T-cell (primary cell): ENCODE data around the gene SNAP25. TPM values are rescaled to one million over a fixed set of nuclear protein-coding genes. Genes with fewer than 3 reads are reported as not detected.

ENCODE experiments used
- ATAC-seq, 4 experiments: fragments of 200-7000 bp in 3 of 4; fragments of 150-1000 bp in 1 of 4; cut with Tn5 transposase; replicated peaks in 1 of 4; 1 replicate in 3 of 4; 2 replicates in 1 of 4; pipeline ENCODE4 v1.10.0; 2021; ENCODE audit warnings: moderate library complexity in 3 of 4, mild to moderate bottlenecking in 2 of 4, moderate number of reproducible peaks in 1 of 4
- CTCF ChIA-PET, 2 donors: fragments of 300-600 bp; sonication (Branson Sonifier 250); formaldehyde crosslinking; loops; one replicate each; lab custom pipeline; 2022; ENCODE audit warnings: antibody characterized with exemption in 2 of 2; lab: Charles Lee
- POLR2A ChIA-PET, 2 donors: fragments of 300-600 bp; sonication (Branson Sonifier 250); formaldehyde crosslinking; loops; one replicate each; lab custom pipeline; 2022; ENCODE audit warnings: antibody characterized with exemption in 2 of 2; lab: Charles Lee
- DNase-seq, 35 experiments: peaks; one replicate each; pipeline versions ENCODE4 v3.0.0 to v3.0.0-alpha.2; 2013 to 2023
- H3K27ac ChIP-seq: one replicate; pipeline ENCODE4 v1.5.1; 2013; ENCODE audit warnings: low read length
- H3K27me3 ChIP-seq, 2 experiments: replicated peaks in 1 of 2; 1 replicate in 1 of 2; 2 replicates in 1 of 2; pipeline versions ENCODE4 v1.6.1 to v1.7.0; 2013; ENCODE audit warnings: low read length in 1 of 2, mixed read lengths in 1 of 2; ENCODE audit not compliant: control insufficient read depth in 2 of 2, insufficient read depth in 2 of 2; ENCODE audit errors: extremely low read depth in 1 of 2
- H3K36me3 ChIP-seq, 2 donors: 1 replicate in 1 of 2; 2 replicates in 1 of 2; pipeline versions ENCODE4 v1.6.1 to v1.7.0; 2013; ENCODE audit warnings: low read length in 1 of 2; ENCODE audit not compliant: control insufficient read depth in 2 of 2, insufficient read depth in 1 of 2; ENCODE audit errors: extremely low read depth in 1 of 2
- H3K4me1 ChIP-seq, 2 experiments: 1 replicate in 1 of 2; 2 replicates in 1 of 2; pipeline versions ENCODE4 v1.6.1 to v1.7.0; 2013; ENCODE audit warnings: low read length in 2 of 2, mixed read lengths in 1 of 2; ENCODE audit not compliant: insufficient read depth in 2 of 2, control insufficient read depth in 1 of 2; ENCODE audit errors: extremely low read depth in 1 of 2
- H3K4me3 ChIP-seq, 2 donors: 1 replicate in 1 of 2; 2 replicates in 1 of 2; pipeline versions ENCODE4 v1.5.1 to v1.7.0; 2013; ENCODE audit warnings: mild to moderate bottlenecking in 2 of 2, low read length in 1 of 2, moderate library complexity in 1 of 2; ENCODE audit not compliant: control insufficient read depth in 1 of 2; ENCODE audit errors: extremely low read depth in 1 of 2
- H3K9me3 ChIP-seq: 2 replicates; pipeline ENCODE4 v1.7.0; 2013
- H3K27ac Mint-ChIP-seq, 2 donors: one replicate each; pipeline ENCODE4 v1.8.0; 2020 to 2021; ENCODE audit warnings: mild to moderate bottlenecking in 2 of 2, mixed read lengths in 2 of 2
- H3K27me3 Mint-ChIP-seq, 2 donors: one replicate each; pipeline ENCODE4 v1.8.0; 2021 to 2022; ENCODE audit warnings: mixed read lengths in 2 of 2
- H3K36me3 Mint-ChIP-seq: one replicate; pipeline ENCODE4 v1.8.0; 2021; ENCODE audit warnings: mixed read lengths
- H3K4me1 Mint-ChIP-seq, 3 donors: one replicate each; pipeline ENCODE4 v1.8.0; 2020 to 2022; ENCODE audit warnings: mixed read lengths in 3 of 3, mild to moderate bottlenecking in 1 of 3
- H3K4me3 Mint-ChIP-seq, 3 donors: one replicate each; pipeline ENCODE4 v1.8.0; 2020 to 2022; ENCODE audit warnings: mild to moderate bottlenecking in 3 of 3, mixed read lengths in 3 of 3, moderate library complexity in 3 of 3
- H3K9me3 Mint-ChIP-seq, 3 donors: one replicate each; pipeline ENCODE4 v1.8.0; 2020 to 2022; ENCODE audit warnings: mixed read lengths in 3 of 3
- WGBS: methylation state at CpG from one replicate; pipeline ENCODE4 v1.1.5; 2013; ENCODE audit warnings: missing lambda C conversion rate; ENCODE audit not compliant: insufficient coverage; 5-methylcytosine and 5-hydroxymethylcytosine counted together
- total RNA-seq, 35 experiments: library from RNA in 6 of 35; stranded (reverse) in 6 of 35; fragments of 120-200 nt in 1 of 35; gene quantifications; one replicate each; pipeline versions ENCODE4 v1.2.1 to v1.2.4 and lab custom pipeline; 2013 to 2026

The SNAP25 gene
- total RNA-seq, 5 donors from 2014 or later (not counting 1 experiment from before 2014, with no cell fraction given) = 0.18 TPM; not detected in 4

- H3K9me3 Mint-ChIP-seq = peaks cover 0 to 9% (median 8%) of the 10 kb centered on the region in 3 donors
- peaks cover 16 to 23% of the 10 kb centered on the region in 2 donors for H3K27me3 Mint-ChIP-seq
- Histone ChIP-seq H3K36me3 (no peaks in the 10 kb centered on the region), H3K4me3 (no peak overlapping the region), H3K27me3 (peaks cover 0 to 4% of the 10 kb centered on the region in 2 experiments), H3K4me1 (no peaks in the 10 kb centered on the region), H3K27ac (no peak overlapping the region), H3K9me3 (no peaks in the 10 kb centered on the region)
- ChIA-PET POLR2A (no interaction called here), CTCF (no interaction called here)
- no peaks in the 10 kb centered on the region for H3K36me3 Mint-ChIP-seq
- H3K4me3 Mint-ChIP-seq = no peak overlapping the region
- ATAC-seq = no peak
- no peak for DNase-seq
- H3K4me1 Mint-ChIP-seq = no peaks in the 10 kb centered on the region
- no peak overlapping the region for H3K27ac Mint-ChIP-seq
Measured at GRCh38 chr20:10321138-10321717, 102.6 kb downstream of the SNAP25 start.

DNA sequence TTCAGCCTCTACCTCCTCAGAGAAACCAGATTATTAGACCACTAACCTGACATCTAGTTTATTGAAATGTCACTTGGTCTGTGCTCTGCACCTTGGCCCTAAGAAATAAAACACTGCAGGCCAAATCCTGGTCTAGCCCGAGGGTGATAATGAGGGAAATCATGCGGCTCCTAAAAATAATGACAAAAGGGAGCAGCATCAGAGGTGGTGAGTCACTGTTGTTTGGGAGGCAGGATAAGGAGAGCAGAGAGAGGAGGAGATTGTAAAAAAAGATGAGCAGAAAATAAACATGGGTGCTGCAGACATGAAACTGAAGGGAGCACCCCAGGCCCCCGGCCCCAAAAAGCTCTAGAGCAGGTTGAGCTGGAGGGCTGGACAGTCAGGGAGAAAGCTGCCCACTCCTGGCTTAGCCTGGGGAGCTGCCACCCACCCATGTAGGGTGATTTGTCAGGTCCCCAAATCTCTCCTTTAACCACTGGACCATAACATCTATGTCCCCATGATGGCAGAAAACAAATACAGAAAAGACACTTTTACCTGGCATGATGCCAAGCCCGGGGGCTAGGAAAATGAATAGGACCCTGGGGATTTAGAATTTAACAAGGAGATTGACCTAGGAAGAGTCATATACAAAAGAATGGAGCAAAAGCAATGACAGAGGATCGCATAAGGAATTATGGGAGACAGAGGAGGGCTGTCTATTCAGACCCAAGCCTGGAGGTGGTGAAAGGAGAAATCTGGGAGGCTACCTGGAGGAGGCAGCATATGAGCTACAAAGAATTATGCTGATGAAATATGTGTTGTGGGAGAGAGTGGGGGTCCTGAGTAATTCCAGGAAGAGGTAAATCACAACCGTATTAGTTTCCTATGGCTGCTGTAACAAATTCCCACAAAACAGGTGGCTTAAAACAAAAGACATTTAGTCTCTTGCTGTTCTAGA lies 103.7 kb downstream of the SNAP25 start:
- DNase-seq (no peak), ATAC-seq (no peak)
- CTCF ChIA-PET = no interaction called here
- H3K4me3 ChIP-seq = no peak overlapping the region
- peaks cover 13 to 23% of the 10 kb centered on the region in 2 donors for H3K27me3 Mint-ChIP-seq
- H3K36me3 Mint-ChIP-seq = no peaks in the 10 kb centered on the region
- H3K4me1 Mint-ChIP-seq = no peaks in the 10 kb centered on the region
- H3K4me1 ChIP-seq = no peaks in the 10 kb centered on the region
- H3K27me3 ChIP-seq = peaks cover 0 to 4% of the 10 kb centered on the region in 2 experiments
- no peaks in the 10 kb centered on the region for H3K9me3 ChIP-seq
- H3K27ac Mint-ChIP-seq = no peak overlapping the region
- no peak overlapping the region for H3K4me3 Mint-ChIP-seq
- H3K9me3 Mint-ChIP-seq = peaks cover 0 to 4% (median 0%) of the 10 kb centered on the region in 3 donors
- 86% methylated on average over 4 of the region's 6 CpGs for WGBS
- no peak overlapping the region for H3K27ac ChIP-seq
- POLR2A ChIA-PET = no interaction called here
- H3K36me3 ChIP-seq = no peaks in the 10 kb centered on the region

DNA sequence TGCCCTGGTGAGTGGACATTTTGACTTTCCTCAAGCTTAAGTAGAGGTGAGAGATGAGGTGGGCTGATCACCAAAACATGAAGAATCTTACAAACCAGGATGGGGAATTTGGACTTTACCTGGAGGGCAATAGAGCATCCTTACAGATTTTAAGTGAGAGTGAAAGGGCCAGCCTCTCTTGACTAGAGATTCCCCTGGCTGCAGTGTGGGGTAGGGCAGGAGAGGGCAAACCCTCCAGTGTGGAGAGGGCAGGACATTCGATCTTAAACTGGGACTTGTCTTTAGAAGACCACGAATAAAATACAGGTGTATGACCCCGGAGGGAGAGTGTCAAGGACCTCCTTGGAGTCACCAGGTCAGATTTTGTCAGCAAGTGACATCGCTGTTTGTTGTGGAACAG lies 105.1 kb downstream of the SNAP25 start:
- no peak overlapping the region for H3K4me3 Mint-ChIP-seq
- ChIA-PET POLR2A (no interaction called here), CTCF (no interaction called here)
- peaks cover 0 to 4% of the 10 kb centered on the region in 2 experiments for H3K27me3 ChIP-seq
- ATAC-seq = no peak
- H3K27ac Mint-ChIP-seq = no peak overlapping the region
- H3K4me1 Mint-ChIP-seq = no peaks in the 10 kb centered on the region
- H3K36me3 ChIP-seq = no peaks in the 10 kb centered on the region
- peaks cover 0 to 4% (median 0%) of the 10 kb centered on the region in 3 donors for H3K9me3 Mint-ChIP-seq
- WGBS = 79% methylated on average over 4 of the region's 4 CpGs
- no peak overlapping the region for H3K4me3 ChIP-seq
- no peaks in the 10 kb centered on the region for H3K9me3 ChIP-seq
- H3K27ac ChIP-seq = no peak overlapping the region
- no peak for DNase-seq
- H3K4me1 ChIP-seq = no peaks in the 10 kb centered on the region
- H3K27me3 Mint-ChIP-seq = peaks cover 15 to 23% of the 10 kb centered on the region in 2 donors
- H3K36me3 Mint-ChIP-seq = no peaks in the 10 kb centered on the region

- Mint-ChIP-seq H3K36me3 (no peaks in the 10 kb centered on the region), H3K27ac (no peak overlapping the region), H3K27me3 (peaks cover 15 to 23% of the 10 kb centered on the region in 2 donors), H3K4me3 (no peak overlapping the region), H3K4me1 (no peaks in the 10 kb centered on the region), H3K9me3 (peaks cover 0 to 4% (median 0%) of the 10 kb centered on the region in 3 donors)
- no peak overlapping the region for H3K27ac ChIP-seq
- H3K27me3 ChIP-seq = peaks cover 0 to 4% of the 10 kb centered on the region in 2 experiments
- ATAC-seq (no peak), DNase-seq (no peak)
- no peak overlapping the region for H3K4me3 ChIP-seq
- CTCF ChIA-PET = no interaction called here
- no peaks in the 10 kb centered on the region for H3K9me3 ChIP-seq
- H3K4me1 ChIP-seq = no peaks in the 10 kb centered on the region
- H3K36me3 ChIP-seq = no peaks in the 10 kb centered on the region
- POLR2A ChIA-PET = no interaction called here
- WGBS = 92% methylated on average over 5 of the region's 8 CpGs
Measured at GRCh38 chr20:10324198-10324847, 105.7 kb downstream of the SNAP25 start.

DNA sequence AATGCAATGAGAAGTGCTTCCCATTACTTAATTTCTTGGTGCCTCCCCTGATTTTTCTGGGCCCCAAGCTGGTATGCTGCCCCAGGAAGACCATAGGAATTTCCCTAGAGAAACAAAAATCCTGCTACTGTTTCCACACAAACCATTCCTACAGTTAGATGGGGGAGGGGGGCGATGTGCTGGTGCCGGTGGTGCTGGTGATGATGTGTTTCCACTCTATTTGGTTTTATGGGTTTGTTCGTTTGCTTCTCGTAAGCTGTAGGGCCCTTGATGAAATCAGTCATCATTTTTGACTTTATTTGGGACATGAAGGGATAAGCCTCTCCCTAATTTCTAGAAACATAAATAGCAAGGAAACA lies 110.2 kb downstream of the SNAP25 start:
- H3K4me1 ChIP-seq = no peaks in the 10 kb centered on the region
- no peaks in the 10 kb centered on the region for H3K36me3 ChIP-seq
- peaks cover 0 to 4% of the 10 kb centered on the region in 2 experiments for H3K27me3 ChIP-seq
- no peak for DNase-seq
- Mint-ChIP-seq H3K36me3 (no peaks in the 10 kb centered on the region), H3K4me1 (no peaks in the 10 kb centered on the region), H3K27me3 (peaks cover 2 to 5% of the 10 kb centered on the region in 2 donors), H3K9me3 (no peaks in the 10 kb centered on the region), H3K27ac (no peak overlapping the region), H3K4me3 (no peak overlapping the region)
- no peaks in the 10 kb centered on the region for H3K9me3 ChIP-seq
- no peak for ATAC-seq
- POLR2A ChIA-PET = no interaction called here
- no CpG with 5 or more reads among the region's 4 CpGs for WGBS
- no peak overlapping the region for H3K4me3 ChIP-seq
- no peak overlapping the region for H3K27ac ChIP-seq
- CTCF ChIA-PET = no interaction called here

GRCh38 chr20:10329387-10330005 lies 110.9 kb downstream of the SNAP25 start:
- H3K4me1 ChIP-seq = no peaks in the 10 kb centered on the region
- no peak overlapping the region for H3K4me3 Mint-ChIP-seq
- no peaks in the 10 kb centered on the region for H3K4me1 Mint-ChIP-seq
- H3K9me3 ChIP-seq = no peaks in the 10 kb centered on the region
- ATAC-seq (no peak), DNase-seq (no peak)
- ChIA-PET CTCF (no interaction called here), POLR2A (no interaction called here)
- H3K27ac ChIP-seq = no peak overlapping the region
- WGBS = no CpG with 5 or more reads among the region's 4 CpGs
- H3K27me3 ChIP-seq = peaks cover 0 to under 1% of the 10 kb centered on the region in 2 experiments
- no peaks in the 10 kb centered on the region for H3K9me3 Mint-ChIP-seq
- H3K27ac Mint-ChIP-seq = no peak overlapping the region
- H3K4me3 ChIP-seq = no peak overlapping the region
- H3K27me3 Mint-ChIP-seq = peaks cover 0 to 7% of the 10 kb centered on the region in 2 donors
- no peaks in the 10 kb centered on the region for H3K36me3 Mint-ChIP-seq
- no peaks in the 10 kb centered on the region for H3K36me3 ChIP-seq
